Rectal smooth muscle tissue (tissue), 1 donor: ENCODE measurements around the gene SGO2.
"Not testable (repeated sequence)": the region's sequence is repeated elsewhere in the genome, so short reads cannot be mapped to it uniquely, and the experiment has no call there.

ENCODE experiments used
- H3K27ac ChIP-seq: one replicate; pipeline ENCODE4 v1.7.0; 2013; ENCODE audit warnings: low read depth, low read length, inconsistent platforms
- H3K27me3 ChIP-seq: one replicate; pipeline ENCODE4 v1.7.0; 2013; ENCODE audit warnings: low read length; ENCODE audit not compliant: control insufficient read depth, insufficient read depth
- H3K36me3 ChIP-seq: one replicate; pipeline ENCODE4 v1.7.0; 2013; ENCODE audit warnings: low read length; ENCODE audit not compliant: control insufficient read depth, insufficient read depth
- H3K4me1 ChIP-seq: one replicate; pipeline ENCODE4 v1.7.0; 2013; ENCODE audit warnings: low read length; ENCODE audit not compliant: control insufficient read depth, insufficient read depth
- H3K4me3 ChIP-seq: one replicate; pipeline ENCODE4 v1.7.0; 2013; ENCODE audit warnings: low read length
- H3K9ac ChIP-seq: one replicate; pipeline ENCODE4 v1.7.0; 2013; ENCODE audit warnings: low read length

SGO2 gene

GRCh38 chr2:200600549-200601225, 74.7 kb downstream of the SGO2 start:
- H3K9ac ChIP-seq: no peak overlapping the region
- no peaks in the 10 kb centered on the region for H3K27me3 ChIP-seq
- no peaks in the 10 kb centered on the region for H3K4me1 ChIP-seq
- no peak overlapping the region for H3K4me3 ChIP-seq
- H3K36me3 ChIP-seq: no peaks in the 10 kb centered on the region
- no peak overlapping the region for H3K27ac ChIP-seq

- H3K27me3 ChIP-seq: no peaks in the 10 kb centered on the region
- H3K9ac ChIP-seq: no peak overlapping the region
- no peak overlapping the region for H3K27ac ChIP-seq
- H3K4me3 ChIP-seq: no peak overlapping the region
- no peaks in the 10 kb centered on the region for H3K36me3 ChIP-seq
- H3K4me1 ChIP-seq: no peaks in the 10 kb centered on the region
Observed at GRCh38 chr2:200602584-200602983, 76.6 kb downstream of the SGO2 start.

GRCh38 chr2:200603972-200604371, 78.0 kb downstream of the SGO2 start:
- Histone ChIP-seq H3K9ac (no peak overlapping the region), H3K27ac (no peak overlapping the region), H3K4me3 (no peak overlapping the region), H3K36me3 (no peaks in the 10 kb centered on the region), H3K4me1 (no peaks in the 10 kb centered on the region), H3K27me3 (no peaks in the 10 kb centered on the region)

DNA sequence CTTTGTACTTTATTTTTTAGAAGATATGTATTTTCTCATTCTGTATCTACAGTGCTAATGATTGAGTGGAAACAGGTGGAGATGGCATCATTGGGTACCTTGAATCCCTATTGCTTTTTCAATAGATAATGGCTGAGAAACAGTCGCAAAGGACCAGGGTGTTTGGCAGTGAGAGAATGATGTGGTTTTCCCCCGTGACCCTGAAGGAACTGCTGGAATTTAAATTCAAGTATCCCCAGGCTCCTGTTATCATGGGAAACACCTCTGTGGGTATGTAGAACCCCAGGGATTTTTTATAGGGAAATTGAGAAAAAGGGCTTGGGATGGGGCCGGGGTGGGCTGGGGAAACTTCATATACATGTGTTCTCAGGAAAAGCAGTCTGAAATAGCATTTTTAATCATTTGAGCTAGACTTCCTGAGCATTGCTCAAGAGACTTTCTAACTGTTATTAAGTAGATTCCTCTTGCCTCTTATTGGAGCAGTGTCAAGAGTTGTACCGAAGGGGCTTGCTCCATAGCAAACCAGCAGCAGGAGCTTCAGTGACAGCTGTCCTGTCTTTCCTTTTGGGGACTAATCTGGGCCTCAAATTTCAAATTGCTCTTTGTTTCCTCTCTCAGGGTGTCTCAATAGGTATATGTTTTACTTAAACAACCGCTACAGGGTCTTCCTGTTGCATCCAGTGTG, 78.7 kb downstream of the SGO2 start:
- no peak overlapping the region for H3K27ac ChIP-seq

GRCh38 chr2:200608341-200609027, 82.5 kb downstream of the SGO2 start:
- no peak overlapping the region for H3K27ac ChIP-seq
- no peaks in the 10 kb centered on the region for H3K4me1 ChIP-seq
- no peak overlapping the region for H3K9ac ChIP-seq

More for the DNA sequence above, 78.7 kb downstream of the SGO2 start:
- Histone ChIP-seq H3K27me3 (no peaks in the 10 kb centered on the region), H3K4me3 (no peak overlapping the region), H3K9ac (no peak overlapping the region), H3K36me3 (no peaks in the 10 kb centered on the region), H3K4me1 (no peaks in the 10 kb centered on the region)

GRCh38 chr2:200609028-200609614, 83.1 kb downstream of the SGO2 start:
- Histone ChIP-seq H3K4me1 (no peaks in the 10 kb centered on the region), H3K36me3 (no peaks in the 10 kb centered on the region), H3K27ac (no peak overlapping the region)

More at GRCh38 chr2:200608341-200609027, 82.5 kb downstream of the SGO2 start:
- H3K4me3 ChIP-seq: no peak overlapping the region
- no peaks in the 10 kb centered on the region for H3K36me3 ChIP-seq
- H3K27me3 ChIP-seq: no peaks in the 10 kb centered on the region

GRCh38 chr2:200610217-200610616, 84.2 kb downstream of the SGO2 start:
- H3K9ac ChIP-seq, H3K4me3 ChIP-seq, H3K27me3 ChIP-seq, H3K27ac ChIP-seq, H3K36me3 ChIP-seq, H3K4me1 ChIP-seq: not testable (repeated sequence)

More at GRCh38 chr2:200609028-200609614, 83.1 kb downstream of the SGO2 start:
- H3K4me3 ChIP-seq: no peak overlapping the region
- no peak overlapping the region for H3K9ac ChIP-seq
- H3K27me3 ChIP-seq: no peaks in the 10 kb centered on the region

DNA sequence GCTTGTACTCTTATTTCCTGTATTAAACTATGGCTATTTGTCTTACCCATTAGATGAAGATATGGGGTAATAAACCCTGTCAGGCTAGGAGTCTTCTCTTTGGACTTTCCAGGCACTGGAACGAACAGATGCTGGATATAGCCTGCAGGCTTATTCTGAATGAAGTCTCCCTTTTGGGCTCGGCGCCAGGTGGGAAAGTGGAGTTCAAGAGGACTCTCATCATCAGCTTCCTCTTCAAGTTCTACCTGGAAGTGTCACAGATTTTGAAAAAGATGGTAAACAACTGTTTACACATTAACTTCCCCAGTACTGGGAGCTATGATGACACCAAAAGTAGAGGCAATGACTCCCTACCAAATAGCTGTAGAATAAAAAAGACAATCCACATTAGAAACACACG, 87.7 kb downstream of the SGO2 start:
- Histone ChIP-seq H3K4me3 (no peak overlapping the region), H3K36me3 (no peaks in the 10 kb centered on the region), H3K9ac (no peak overlapping the region), H3K27ac (no peak overlapping the region), H3K27me3 (no peaks in the 10 kb centered on the region), H3K4me1 (no peaks in the 10 kb centered on the region)

- H3K4me1 ChIP-seq: no peaks in the 10 kb centered on the region
- H3K4me3 ChIP-seq: no peak overlapping the region
- H3K27ac ChIP-seq: no peak overlapping the region
- H3K36me3 ChIP-seq: no peaks in the 10 kb centered on the region
- H3K27me3 ChIP-seq: no peaks in the 10 kb centered on the region
- H3K9ac ChIP-seq: no peak overlapping the region
Observed at GRCh38 chr2:200614249-200614648, 88.2 kb downstream of the SGO2 start.

- Histone ChIP-seq H3K9ac (no peak overlapping the region), H3K36me3 (no peaks in the 10 kb centered on the region), H3K4me3 (no peak overlapping the region), H3K27ac (no peak overlapping the region), H3K4me1 (no peaks in the 10 kb centered on the region), H3K27me3 (no peaks in the 10 kb centered on the region)
Observed at GRCh38 chr2:200615247-200615646, 89.2 kb downstream of the SGO2 start.

- Histone ChIP-seq H3K36me3 (no peaks in the 10 kb centered on the region), H3K4me3 (no peak overlapping the region), H3K4me1 (no peaks in the 10 kb centered on the region), H3K27ac (no peak overlapping the region), H3K27me3 (no peaks in the 10 kb centered on the region), H3K9ac (no peak overlapping the region)
Observed at GRCh38 chr2:200616193-200616592, 90.2 kb downstream of the SGO2 start.

GRCh38 chr2:200616656-200617055, 90.6 kb downstream of the SGO2 start:
- H3K9ac ChIP-seq: no peak overlapping the region
- no peaks in the 10 kb centered on the region for H3K27me3 ChIP-seq
- no peaks in the 10 kb centered on the region for H3K36me3 ChIP-seq
- H3K4me1 ChIP-seq: no peaks in the 10 kb centered on the region
- H3K27ac ChIP-seq: no peak overlapping the region
- no peak overlapping the region for H3K4me3 ChIP-seq
